HepG2 (cell line): Measurements from ENCODE around the gene FUT3. TPM values are rescaled to one million over a fixed set of nuclear protein-coding genes. Genes with fewer than 3 reads are reported as not detected.

ENCODE experiments used
- DNMT1 ChIP-seq: sonication (generic); formaldehyde crosslinking; IDR thresholded peaks from 2 replicates; pipeline ENCODE4 v1.5.1; 2020; ENCODE audit warnings: mild to moderate bottlenecking, missing genetic modification reagents
- ESRRA ChIP-seq: sonication (generic); formaldehyde crosslinking; IDR thresholded peaks from 2 replicates; pipeline ENCODE4 v1.5.1; 2020; ENCODE audit warnings: mild to moderate bottlenecking, low read depth, missing genetic modification reagents
- ETV5 ChIP-seq: IDR thresholded peaks from 2 replicates; pipeline ENCODE4 v1.6.1; 2018; ENCODE audit warnings: missing biosample characterization, missing genetic modification reagents, inconsistent platforms, borderline replicate concordance
- FOXM1 ChIP-seq: sonication (generic); formaldehyde crosslinking; IDR thresholded peaks from 2 replicates; pipeline ENCODE4 v1.5.0; 2020; ENCODE audit warnings: missing genetic modification reagents
- GABPA ChIP-seq, 2 experiments: IDR thresholded peaks; 2 replicates each; pipeline ENCODE4 v1.6.1; 2011 to 2016; ENCODE audit warnings: low read depth in 2 of 2, low read length in 1 of 2, missing biosample characterization in 1 of 2, missing genetic modification characterization in 1 of 2
- JUNB ChIP-seq: sonication (generic); formaldehyde crosslinking; IDR thresholded peaks from 2 replicates; pipeline ENCODE4 v1.8.0; 2022; ENCODE audit warnings: missing genetic modification reagents, mild to moderate bottlenecking, borderline replicate concordance
- NR2F2 ChIP-seq: IDR thresholded peaks from 2 replicates; pipeline ENCODE4 v1.6.1; 2012; ENCODE audit warnings: low read depth, inconsistent platforms, borderline replicate concordance
- PAXIP1 ChIP-seq: sonication (generic); formaldehyde crosslinking; conservative IDR thresholded peaks from 2 replicates; pipeline ENCODE4 v1.4.0; 2020; ENCODE audit warnings: mild to moderate bottlenecking, missing genetic modification reagents, moderate library complexity
- PRDM15 ChIP-seq: sonication (generic); formaldehyde crosslinking; IDR thresholded peaks from 2 replicates; pipeline ENCODE4 v1.4.0; 2020; ENCODE audit warnings: missing genetic modification reagents
- RXRB ChIP-seq: IDR thresholded peaks from 2 replicates; pipeline ENCODE4 v1.6.1; 2016; ENCODE audit warnings: borderline replicate concordance, missing genetic modification reagents, missing compliant biosample characterization
- SP5 ChIP-seq: IDR thresholded peaks from 2 replicates; pipeline ENCODE4 v1.6.1; 2016; ENCODE audit warnings: low read depth, borderline replicate concordance
- STAT5B ChIP-seq: sonication (generic); formaldehyde crosslinking; IDR thresholded peaks from 2 replicates; pipeline ENCODE4 v1.4.0; 2020; ENCODE audit warnings: missing genetic modification reagents
- ZBED4 ChIP-seq: sonication (generic); formaldehyde crosslinking; IDR thresholded peaks from 2 replicates; pipeline ENCODE4 v1.4.0; 2020; ENCODE audit warnings: missing genetic modification reagents, borderline replicate concordance
- ZFP62 ChIP-seq: sonication (generic); formaldehyde crosslinking; IDR thresholded peaks from 2 replicates; pipeline ENCODE4 v1.4.0; 2020; ENCODE audit warnings: missing genetic modification reagents
- ZNF207 ChIP-seq: fragments of 450-650 bp; IDR thresholded peaks from 2 replicates; pipeline ENCODE4 v1.6.1; 2016; ENCODE audit warnings: antibody characterized with exemption, borderline replicate concordance
- ZNF792 ChIP-seq: IDR thresholded peaks from 2 replicates; pipeline ENCODE4 v1.6.1; 2016
- ZSCAN29 ChIP-seq: sonication (generic); formaldehyde crosslinking; conservative IDR thresholded peaks from 2 replicates; pipeline ENCODE4 v1.4.0; 2020; ENCODE audit warnings: mild to moderate bottlenecking, missing genetic modification reagents
- polyA plus RNA-seq, 8 experiments: library from polyadenylated mRNA; depleted of rRNA in 3 of 8; stranded (reverse) in 7 of 8; unstranded in 1 of 8; fragments of >200 nt; fragmentation: Illumina TruSeq in 4 of 8; extraction: Trizol in 4 of 8; gene quantifications; 2 replicates each; pipeline versions ENCODE4 v1.2.1 to v1.2.3, GENCODE V29; 2011 to 2016; ENCODE audit warnings: low read depth in 4 of 8, missing spikeins in 1 of 8, mixed read lengths in 1 of 8; ENCODE audit not compliant: insufficient read depth in 1 of 8
- total RNA-seq, 5 experiments: library from RNA; depleted of rRNA; stranded (reverse); fragments of >200 nt; fragmentation: Illumina TruSeq; extraction: Trizol; gene quantifications; 2 replicates each; pipeline ENCODE4 v1.2.3, GENCODE V29; 2016; ENCODE audit warnings: low read depth in 1 of 5
- TF ChIP-seq, protein P1 (sequence below): sonication (generic); formaldehyde crosslinking; IDR thresholded peaks from 2 replicates; pipeline ENCODE4 v1.4.0; 2020; ENCODE audit warnings: missing genetic modification reagents

The FUT3 gene
- total and polyA plus RNA-seq, 2 of the 13 experiments (the other 11 are each of a cell fraction or from before 2014, with no cell fraction given) = 0.53 to 1.1 TPM

DNA sequence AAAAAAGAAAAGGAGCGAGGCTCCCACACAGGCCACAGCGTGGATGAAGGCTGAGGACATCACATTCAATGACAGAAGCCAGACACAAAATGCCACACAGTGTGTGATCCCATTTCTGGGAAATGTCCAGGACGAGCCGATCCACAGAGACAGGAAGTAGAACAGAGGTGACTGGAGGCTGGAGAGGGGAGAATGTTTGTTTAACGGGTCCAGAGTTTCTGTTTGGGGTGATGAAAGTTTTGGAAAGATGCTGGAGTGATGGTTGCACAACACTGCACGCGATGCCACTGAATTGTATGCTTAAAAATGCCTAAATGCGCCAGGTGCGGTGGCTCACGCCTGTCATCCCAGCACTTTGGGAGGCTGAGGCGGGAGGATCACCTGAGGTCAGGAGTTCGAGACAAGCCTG lies 19.7 kb upstream of the FUT3 start (continued):
- no peak for TF ChIP-seq PRDM15 (CRISPR knock-in tag)
- TF ChIP-seq FOXM1 = no peak
- TF ChIP-seq ZFP62 = no peak
- TF ChIP-seq PAXIP1 (CRISPR knock-in tag) = peak; percentile 99
- peak; percentile 100 for TF ChIP-seq RXRB (CRISPR knock-in tag)
- no peak for TF ChIP-seq ZNF207
- peak; percentile 80 for TF ChIP-seq SP5 (CRISPR knock-in tag)
- peak; percentile 60; the same call in 1 of the 2 replicates for TF ChIP-seq JUNB (CRISPR knock-in tag)
- no peak for TF ChIP-seq STAT5B (CRISPR knock-in tag)
- peak; percentile 90 for TF ChIP-seq ESRRA (CRISPR knock-in tag)
- TF ChIP-seq ETV5 = peak; percentile 99
- TF ChIP-seq NR2F2 = peak; percentile 61; the same call in 1 of the 2 replicates
- TF ChIP-seq DNMT1 (CRISPR knock-in tag) = 0 out of 2 replicates have a peak, but pooled peaks have one; percentile 66
- peak; percentile 82 for TF ChIP-seq ZBED4 (CRISPR knock-in tag)
- TF ChIP-seq, protein P1, sequence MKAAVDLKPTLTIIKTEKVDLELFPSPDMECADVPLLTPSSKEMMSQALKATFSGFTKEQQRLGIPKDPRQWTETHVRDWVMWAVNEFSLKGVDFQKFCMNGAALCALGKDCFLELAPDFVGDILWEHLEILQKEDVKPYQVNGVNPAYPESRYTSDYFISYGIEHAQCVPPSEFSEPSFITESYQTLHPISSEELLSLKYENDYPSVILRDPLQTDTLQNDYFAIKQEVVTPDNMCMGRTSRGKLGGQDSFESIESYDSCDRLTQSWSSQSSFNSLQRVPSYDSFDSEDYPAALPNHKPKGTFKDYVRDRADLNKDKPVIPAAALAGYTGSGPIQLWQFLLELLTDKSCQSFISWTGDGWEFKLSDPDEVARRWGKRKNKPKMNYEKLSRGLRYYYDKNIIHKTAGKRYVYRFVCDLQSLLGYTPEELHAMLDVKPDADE = no peak
- 0 out of 2 replicates have a peak, but pooled peaks have one; percentile 34 for TF ChIP-seq ZSCAN29 (CRISPR knock-in tag)
- no peak for TF ChIP-seq GABPA (IDR thresholded peaks at IDR 0.05; ENCODE audit: low read depth, low read length)
- TF ChIP-seq GABPA (CRISPR knock-in tag; IDR thresholded peaks at IDR 0.05; ENCODE audit: low read depth) = peak; percentile 76
- peak; percentile 88 for TF ChIP-seq ZNF792 (CRISPR knock-in tag)
